ENCODE results near the gene DDX50.
"Not testable (repeated sequence)": the region's sequence is repeated elsewhere in the genome, so short reads cannot be mapped to it uniquely, and the experiment has no call there.

The DDX50 gene, protein sequence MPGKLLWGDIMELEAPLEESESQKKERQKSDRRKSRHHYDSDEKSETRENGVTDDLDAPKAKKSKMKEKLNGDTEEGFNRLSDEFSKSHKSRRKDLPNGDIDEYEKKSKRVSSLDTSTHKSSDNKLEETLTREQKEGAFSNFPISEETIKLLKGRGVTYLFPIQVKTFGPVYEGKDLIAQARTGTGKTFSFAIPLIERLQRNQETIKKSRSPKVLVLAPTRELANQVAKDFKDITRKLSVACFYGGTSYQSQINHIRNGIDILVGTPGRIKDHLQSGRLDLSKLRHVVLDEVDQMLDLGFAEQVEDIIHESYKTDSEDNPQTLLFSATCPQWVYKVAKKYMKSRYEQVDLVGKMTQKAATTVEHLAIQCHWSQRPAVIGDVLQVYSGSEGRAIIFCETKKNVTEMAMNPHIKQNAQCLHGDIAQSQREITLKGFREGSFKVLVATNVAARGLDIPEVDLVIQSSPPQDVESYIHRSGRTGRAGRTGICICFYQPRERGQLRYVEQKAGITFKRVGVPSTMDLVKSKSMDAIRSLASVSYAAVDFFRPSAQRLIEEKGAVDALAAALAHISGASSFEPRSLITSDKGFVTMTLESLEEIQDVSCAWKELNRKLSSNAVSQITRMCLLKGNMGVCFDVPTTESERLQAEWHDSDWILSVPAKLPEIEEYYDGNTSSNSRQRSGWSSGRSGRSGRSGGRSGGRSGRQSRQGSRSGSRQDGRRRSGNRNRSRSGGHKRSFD

DNA sequence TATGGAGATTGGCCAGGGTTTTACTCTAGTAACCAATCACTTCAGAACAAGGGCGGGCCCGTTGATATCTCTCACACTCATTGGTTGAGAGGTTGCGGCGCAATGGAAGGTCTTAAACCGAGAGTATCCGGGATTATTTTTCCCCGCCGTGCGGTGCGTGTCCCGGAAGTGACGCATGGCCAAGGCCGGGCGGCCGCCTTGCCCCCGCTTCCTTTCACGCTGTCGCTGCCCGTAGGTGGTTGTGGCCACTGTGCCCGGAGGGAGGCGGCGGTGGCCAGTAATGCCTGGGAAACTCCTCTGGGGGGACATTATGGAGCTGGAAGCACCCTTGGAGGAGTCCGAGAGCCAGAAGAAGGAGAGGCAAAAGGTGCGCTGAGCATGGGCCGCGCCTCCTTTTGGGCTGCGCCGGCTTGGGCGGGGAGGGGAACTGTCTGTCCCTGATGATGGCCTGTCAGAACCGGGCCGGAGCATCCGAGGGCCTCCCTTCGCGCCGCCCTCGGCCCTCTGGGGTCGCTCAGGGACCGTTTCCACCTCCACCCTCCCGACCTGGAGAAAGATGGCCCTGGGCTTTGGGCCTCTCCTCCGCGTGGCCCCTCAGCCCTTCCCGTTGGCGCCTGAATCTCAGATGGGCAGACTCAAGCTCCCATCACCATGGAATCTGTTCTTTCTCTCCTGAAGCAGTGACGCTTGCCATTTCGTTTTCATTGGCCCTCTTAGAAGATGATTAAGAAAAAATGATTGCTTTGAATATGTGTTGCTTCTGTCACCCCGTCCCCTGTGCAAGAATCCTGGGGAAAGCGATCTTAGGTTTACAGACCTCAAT lies at the start of gene DDX50:
Gene DDX50 (plus strand): TSS at position 211 of the 823 bp plus-strand sequence. CDS start 70 bp downstream, at position 281.
- DNase-seq = peak; percentile 97

DNA sequence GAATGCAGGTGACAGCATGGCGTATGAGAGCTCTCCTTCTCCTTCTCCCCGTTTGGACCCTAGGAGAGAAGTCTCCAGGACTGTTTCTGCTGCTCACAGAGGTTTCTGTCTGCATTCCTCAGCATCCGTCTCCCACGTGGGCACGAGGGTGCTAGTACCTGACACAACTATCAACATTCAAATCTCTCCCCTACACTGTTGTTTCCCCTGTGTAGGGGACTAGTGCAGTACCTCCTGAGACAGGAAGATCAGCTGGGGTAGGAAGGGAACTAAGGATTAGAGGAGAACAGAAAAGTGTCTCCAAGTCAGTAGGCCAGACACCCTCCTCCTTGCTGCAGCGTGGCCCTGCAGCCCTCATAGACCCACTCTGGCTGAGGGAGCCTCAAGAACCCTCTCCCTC lies 44.8 kb upstream of the DDX50 start:
- no peak for DNase-seq

DNA sequence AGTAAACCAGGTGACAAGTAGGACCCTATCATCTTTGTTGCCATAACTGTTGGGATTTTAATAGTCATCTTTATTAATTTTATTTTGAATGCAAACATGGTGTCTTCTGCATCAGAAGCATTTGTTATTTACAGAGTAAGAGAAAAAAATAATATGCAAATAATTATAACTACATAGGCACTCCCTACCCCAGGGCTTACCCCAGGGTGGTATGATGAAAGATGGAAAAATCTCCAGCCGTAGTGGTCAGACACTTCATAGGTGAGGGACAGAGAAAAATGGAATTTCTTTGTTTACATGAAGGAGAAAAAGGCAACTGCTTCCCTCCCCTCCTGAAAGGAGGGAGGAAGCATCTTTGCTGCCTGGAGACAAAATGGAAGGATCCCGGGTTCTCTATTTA lies 44.1 kb upstream of the DDX50 start:
- DNase-seq = no peak

DNA sequence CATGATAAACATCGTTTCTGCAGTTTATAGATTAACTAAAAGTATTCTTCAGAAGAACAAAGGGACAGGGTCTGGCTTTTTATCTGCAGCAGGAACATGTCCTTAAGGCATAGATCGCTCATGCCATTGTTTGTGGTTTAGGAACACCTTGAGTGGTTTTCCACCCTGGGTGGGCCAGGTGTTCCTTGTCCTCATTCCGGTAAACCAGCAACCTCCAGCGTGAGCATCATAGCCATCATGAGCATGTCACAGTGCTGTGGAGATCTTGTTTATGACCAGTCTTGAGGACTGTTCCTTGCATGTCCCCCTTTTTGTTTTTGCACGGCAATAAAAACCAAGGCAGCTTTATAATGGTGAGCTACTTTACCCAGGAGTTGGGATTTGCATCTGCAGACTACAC lies 39.9 kb upstream of the DDX50 start:
- no peak for DNase-seq

DNA sequence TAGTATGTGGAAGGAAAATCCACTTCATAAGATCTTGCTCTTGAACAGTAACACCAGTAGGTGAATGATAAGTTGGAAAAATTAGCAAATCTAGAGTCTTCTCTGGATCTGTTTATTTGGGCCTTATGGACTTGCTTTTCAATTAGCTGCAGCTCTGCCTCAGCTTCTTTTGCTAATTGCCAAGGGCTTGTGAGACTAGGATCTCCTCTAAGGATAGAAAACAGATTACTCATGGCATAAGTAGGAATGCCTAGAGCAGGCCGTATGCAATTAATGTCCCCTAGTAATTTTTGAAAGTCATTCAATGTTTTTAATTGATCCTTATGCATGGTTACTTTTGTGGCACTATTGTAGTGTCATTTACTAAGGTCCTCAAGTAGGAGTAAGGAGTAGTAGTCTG lies 36.5 kb upstream of the DDX50 start:
- DNase-seq = no peak

DNA sequence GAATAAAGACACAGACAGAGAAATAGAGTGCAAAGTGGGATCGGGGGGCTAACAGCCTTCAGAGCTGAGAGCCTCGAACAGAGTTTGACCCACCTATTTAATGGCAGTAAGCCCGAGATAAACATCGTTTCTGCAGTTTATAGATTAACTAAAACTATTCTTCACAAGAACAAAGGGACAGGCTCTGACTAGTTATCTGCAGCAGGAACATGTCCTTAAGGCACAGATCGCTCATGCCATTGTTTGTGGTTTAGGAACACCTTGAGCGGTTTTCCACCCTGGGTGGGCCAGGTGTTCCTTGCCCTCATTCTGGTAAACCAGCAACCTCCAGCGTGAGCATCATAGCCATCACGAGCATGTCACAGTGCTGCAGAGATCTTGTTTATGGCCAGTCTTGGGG lies 32.9 kb upstream of the DDX50 start:
- DNase-seq = not testable (repeated sequence)

DNA sequence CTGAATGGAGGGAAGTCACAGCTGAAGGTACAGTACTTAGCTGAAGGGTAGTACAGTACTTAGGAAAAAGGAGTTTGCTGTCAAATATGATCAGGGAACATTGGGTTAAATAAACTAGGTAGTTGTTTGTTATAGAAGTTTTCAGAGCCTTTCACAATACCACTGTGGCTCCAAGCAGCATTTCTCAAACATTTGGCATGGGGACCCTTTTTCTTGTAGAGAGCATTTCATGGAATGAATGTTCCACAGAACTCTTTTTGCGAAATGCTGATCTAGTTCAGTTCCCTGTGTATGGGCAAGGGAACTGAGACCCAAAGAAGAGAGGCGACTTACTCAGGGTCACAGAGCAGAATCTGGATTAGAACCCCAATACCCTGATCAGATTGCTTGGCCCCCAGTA lies 31.5 kb upstream of the DDX50 start:
- DNase-seq = no peak

DNA sequence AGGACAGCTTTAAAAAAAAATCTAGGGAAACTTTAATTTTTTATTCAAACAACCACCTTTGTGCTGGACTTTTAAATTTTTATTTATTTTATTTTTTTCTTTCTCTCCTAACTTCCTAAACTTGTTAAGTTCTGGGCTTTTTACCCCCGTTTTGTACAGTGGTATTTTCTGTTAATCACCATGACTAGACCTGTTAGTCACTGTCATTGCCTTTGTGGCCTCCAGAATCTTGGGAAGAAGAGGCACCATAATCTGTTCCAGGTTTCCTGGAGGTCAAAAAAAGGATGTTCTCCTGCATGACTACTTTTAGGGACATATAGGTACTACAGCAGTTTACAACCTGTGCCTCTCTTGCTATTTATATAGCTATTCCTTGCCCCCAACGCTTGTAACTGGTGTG lies 31.1 kb upstream of the DDX50 start:
- DNase-seq = no peak

DNA sequence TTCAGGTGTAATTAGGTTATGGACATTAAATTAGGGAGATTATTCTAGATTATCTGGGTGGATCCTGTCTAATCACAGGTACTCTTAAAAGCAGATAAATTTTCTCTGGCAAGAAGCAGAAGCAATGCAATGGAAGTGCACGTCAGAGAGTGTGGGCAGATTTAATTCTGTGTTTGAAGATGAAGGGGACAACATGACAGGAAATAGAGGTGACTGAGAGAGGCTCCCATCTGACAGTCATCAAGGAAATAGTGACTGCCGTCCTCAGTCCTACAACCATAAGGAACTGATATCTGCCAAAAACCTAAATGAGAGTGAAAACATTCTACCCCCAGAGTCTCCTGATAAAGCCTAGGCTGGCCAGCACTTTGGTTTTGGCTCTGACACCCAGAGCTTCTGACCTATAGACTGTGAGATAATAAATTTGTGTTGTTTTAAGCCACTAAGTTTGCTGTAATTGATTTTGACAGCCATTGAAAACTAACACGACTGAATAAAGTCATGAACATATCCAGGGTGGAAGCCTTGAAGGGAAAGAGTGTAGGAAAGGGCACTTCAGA lies 30.5 kb upstream of the DDX50 start:
- DNase-seq = no peak

DNA sequence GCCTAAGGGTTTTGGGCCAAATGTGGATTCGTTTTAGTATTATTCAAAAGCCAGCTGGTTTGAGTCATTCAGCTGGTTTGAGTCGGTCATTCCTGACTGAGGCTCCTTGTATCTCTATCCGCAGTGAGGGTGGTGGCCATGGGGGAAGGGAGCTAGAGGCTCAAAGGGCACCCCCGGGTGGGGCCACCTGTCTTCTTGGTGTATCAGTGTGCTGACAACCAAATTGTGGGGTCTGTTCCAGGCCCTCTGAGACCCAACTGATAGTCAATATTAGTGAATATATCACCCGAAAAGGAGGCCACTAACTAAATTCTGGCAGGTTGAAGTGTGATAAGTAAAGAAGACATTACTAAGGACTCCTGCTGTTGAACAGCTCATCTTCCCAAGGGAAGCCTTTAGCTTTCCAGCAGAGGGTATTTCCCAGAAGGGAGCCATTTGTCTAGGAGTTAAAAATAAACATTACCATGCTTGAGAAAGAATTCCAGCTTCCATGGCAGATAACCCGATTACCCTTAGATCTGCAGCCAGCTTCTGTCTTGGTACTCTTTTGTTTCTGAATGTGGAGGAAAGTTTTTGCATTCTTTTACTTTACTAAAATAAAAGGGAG lies 29.9 kb upstream of the DDX50 start:
- DNase-seq = no peak

DNA sequence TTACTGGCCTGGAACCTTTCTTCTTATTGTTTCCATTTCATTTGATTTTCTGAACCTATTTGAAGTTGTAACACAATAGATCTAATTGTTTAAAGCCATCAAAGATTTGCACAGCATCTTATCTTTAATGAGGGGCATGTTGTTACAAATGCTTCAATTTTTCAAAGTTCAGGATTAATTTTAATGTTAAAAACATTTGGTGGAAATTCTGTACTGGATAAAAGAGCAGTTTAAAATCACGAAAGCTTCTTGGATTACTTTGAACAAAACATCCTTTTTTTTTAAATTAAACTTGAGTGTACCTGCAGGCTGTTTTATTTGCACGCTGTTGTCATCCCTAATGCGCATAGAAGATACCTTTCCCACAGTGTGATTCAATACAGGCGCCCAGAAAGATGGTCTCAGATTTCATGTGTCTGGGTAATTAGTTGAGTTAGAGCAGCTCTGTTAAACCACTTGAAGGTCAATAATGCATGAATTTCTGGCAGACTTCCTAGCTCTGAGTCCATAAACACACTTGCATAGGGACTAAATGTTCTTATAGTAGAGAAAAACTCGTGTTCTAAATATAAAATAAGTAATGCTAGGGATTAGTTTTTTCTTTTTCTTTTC lies 29.3 kb upstream of the DDX50 start:
- no peak for DNase-seq

DNA sequence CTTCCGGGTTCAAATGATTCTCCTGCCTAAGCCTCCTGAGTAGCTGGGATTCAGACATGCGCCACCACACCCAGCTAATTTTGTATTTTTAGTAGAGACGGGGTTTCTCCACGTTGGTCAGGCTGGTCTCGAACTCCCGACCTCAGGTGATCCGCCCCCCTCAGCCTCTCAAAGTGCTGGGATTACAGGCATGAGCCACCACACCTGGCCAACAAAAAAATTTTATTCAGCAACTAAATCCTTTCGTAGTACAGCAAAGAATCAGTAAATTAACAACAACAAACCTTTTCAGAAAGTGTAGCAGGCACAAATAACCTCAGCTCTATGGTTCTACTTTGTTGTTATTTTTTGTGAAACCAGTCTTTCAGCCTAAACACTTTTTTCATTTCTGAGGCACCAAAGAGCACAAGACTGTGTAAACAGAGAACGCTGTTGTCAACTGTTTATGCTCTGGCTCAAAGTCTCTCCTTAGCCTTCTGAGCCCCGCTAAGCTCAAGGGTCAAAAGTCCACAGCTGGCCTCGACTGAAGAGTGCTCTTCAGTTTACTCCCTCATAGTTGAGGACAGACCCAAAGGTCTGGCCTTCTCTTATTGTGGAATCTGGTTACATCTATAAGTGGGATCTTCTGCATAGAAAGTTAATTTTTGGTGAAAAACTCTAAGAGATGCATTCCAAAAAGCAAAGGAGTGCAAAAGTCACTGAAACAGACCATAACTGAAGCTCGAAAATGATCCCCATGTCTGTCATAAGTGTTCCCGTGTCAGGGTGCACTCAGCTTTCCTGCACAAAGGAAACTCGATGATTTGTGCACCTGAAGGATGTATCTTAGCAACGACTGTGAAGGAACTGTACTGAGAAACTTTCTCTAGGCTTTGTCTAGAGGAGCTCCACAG lies 24.6 kb upstream of the DDX50 start:
- DNase-seq = no peak

DNA sequence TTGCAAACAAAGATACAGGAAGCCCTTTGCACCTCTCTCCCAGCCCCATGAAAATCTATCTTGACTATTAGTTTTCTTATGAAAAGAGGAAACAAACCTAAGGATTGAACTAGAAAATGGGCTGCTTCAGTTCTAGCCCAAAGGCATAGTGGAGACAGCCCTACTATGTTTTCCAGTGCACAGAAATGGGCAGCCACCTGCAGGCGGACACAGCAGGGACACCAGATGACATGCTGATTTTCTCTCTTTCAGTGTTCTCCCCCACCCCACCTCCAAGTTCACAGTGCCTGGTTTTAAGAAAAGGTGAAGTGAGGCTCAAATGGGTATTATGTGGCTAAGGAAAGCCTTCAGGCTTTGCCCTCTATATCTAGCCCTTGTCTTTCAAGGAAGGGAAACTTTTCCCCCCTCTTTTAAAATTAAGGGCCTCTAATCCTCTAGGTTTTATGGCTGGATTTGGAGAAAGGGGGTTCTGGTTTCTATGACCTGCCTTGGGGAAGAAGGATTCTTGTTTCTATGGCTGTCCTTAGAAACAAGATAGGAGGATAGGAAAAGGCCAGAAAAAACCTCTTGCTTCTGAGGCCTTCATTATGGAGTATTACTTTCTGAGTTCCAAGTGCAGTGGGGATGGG lies 23.5 kb upstream of the DDX50 start:
- no peak for DNase-seq

DNA sequence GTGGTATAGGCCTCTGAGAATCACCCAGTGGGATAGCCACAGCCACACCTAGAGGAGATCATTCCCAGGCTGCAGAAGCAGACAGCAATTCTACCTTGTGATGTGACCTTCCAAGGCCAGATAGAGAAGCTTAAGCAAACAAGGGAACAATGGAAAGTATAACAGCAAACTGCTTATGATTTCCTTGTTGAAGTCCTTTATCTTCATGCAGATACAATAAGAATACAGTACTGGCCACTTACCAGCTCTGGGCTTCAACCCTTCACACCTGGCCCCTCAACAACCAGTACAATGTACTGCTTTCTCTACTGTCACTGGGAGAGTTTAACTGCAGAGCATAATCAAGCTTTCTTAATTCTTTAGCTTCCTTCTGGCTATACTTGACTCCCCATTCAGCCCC lies 22.6 kb upstream of the DDX50 start:
- DNase-seq = no peak

DNA sequence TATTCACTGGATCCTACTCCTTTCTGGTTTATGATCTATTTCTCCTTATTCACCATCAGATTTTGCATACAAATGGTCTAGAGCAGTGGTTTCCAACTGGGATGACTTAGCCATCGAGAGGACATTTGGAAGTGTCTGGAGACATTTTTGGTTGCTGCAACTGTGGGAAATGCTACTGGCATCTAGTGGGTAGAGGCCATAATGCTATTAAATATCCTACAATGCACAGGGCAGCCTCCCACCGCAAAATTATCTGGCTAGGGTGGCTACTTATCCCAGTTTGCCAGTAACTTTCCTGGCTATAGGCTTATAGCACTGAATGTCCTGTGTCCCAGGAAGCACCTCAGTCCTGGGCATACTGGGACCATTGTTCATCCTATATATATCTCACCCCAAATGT lies 21.5 kb upstream of the DDX50 start:
- no peak for DNase-seq

DNA sequence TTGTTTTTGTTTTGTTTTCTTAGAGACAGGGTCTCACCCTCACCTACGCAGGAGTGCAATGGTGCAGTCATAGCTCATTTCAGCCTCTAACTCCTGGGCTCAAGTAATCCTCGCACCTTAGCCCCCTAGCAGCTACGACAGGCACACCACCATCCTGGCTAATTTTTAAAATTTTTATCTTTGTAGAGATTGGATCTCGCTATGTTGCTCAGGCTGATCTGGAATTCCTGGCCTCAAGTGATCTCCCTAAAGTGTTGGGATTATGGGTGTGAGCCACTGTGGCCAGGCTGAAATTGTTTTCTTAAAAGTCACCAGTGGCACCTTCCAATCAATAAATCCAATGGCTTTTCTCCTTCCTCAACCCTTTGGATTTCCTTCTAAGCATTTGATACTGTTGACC lies 20.9 kb upstream of the DDX50 start:
- no peak for DNase-seq

DNA sequence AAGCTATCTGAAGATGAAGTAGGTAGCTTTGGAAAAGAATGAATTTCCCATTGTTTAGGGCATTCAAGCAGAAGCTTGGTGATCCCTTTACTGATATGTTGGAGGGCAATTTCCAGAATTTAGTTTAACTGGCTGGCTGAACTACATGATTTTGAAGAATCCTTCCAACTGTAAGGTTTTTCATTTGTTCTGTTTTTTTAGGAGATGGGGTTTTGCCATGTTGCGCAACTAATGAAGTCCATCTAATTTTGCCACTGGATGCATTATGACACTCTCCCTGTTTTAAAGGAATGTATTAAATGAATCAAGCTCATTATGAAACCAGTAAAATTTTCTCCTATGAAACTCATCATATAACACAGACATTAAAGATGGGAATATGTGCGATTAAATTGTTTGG lies 6.1 kb upstream of the DDX50 start:
- DNase-seq = no peak

DNA sequence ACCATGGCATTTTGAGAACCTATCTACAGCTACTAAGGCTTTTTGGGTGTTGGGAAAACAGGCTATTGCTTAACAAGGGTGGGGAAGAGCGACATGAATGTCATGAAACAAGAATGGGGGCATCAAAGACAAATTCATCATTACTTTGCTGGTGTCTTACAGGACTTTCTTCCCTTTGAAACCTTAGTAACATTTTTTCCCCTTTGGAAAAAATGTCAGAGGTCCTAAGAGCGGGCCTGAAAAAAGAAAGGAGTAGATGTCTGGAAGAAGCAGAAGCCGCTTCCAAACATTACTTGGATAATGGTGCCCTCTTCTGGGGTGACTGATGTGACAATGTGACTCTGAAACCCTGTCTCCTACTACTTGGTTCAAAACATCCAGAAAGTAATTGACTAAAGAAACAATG lies 3.8 kb upstream of the DDX50 start:
- DNase-seq = no peak

DNA sequence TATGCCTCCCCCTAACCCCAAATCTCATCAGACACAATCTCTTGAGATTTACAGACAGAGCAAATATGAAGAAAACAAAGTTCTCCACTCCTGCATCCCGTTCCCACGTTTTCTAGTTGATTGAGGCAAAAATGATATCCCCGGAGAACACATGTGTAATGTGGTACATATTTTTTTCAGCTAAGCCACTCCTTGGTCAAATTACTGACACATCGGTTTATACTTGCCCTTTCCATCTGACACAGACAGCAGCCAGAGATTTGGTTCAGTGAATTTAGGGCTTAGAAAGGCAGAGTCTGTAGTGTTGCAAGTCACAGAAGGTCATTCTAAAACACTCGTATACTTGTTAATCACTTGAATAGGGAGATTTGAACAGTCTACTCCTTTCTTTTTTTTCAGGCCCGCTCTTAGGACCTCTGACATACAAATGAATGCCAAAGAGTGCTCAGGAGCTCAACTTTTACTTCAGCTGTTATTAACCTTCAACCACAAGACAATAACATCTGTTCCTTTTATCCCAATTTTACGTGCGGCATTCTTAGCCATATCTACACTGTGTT lies 1.8 kb upstream of the DDX50 start:
- DNase-seq = no peak

DNA sequence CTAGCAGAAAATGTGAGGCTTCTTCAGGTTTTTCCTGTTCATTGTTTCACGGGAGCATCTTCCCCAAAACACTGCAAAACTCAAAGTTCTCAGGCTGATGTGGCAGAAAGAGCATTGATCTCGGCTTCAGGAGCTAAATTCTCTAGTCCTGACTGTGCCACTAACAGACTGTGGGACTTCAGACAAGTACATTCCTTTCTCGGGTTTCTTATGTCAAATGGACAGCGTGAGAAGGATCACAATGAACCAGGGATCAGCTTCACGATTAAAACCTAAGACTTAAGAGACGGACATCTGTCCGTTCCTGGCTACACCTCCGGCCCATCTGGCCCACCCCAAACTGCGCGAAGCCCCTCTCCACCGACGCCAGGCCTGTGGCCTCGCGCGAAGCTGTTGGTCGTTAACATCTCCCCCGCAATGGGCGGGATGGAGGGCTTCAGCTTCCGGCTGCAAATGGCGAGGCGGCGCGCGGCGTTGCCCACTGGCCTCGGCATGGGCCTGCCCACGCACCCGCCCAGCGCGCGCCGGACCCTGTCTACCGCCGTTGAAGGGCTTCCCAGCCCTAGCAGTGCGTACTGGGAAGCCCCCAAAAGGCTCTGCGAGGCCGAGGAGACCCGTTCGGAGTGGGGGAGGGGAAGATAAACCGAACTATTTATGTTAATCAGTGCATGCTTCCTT lies 549 bp upstream of the DDX50 start:
- no peak for DNase-seq
